ACC112 (cell line): ENCODE results near the gene SIPA1L2.

ENCODE experiments used
- H2AFZ ChIP-seq: fragments of 200-600 bp; sonication (generic); one replicate; pipeline ENCODE4 v1.6.0; 2017; ENCODE audit warnings: antibody characterized with exemption, low read length; ENCODE audit not compliant: unreplicated experiment
- H3K27ac ChIP-seq: fragments of 200-600 bp; sonication (generic); 2 replicates; pipeline ENCODE4 v1.5.1; 2014; ENCODE audit warnings: low read depth, mild to moderate bottlenecking, antibody characterized with exemption, low read length, moderate library complexity
- H3K27me3 ChIP-seq: fragments of 200-600 bp; sonication (generic); 2 replicates; pipeline ENCODE4 v1.6.1; 2014; ENCODE audit warnings: mild to moderate bottlenecking, antibody characterized with exemption, low read length, moderate library complexity, mixed read lengths; ENCODE audit not compliant: insufficient read depth
- H3K36me3 ChIP-seq: fragments of 200-600 bp; sonication (generic); 2 replicates; pipeline ENCODE4 v1.6.1; 2016; ENCODE audit warnings: mild to moderate bottlenecking, antibody characterized with exemption, low read length, moderate library complexity, mixed read lengths; ENCODE audit not compliant: insufficient read depth
- H3K4me1 ChIP-seq: fragments of 200-600 bp; sonication (generic); one replicate; pipeline ENCODE4 v1.6.1; 2016; ENCODE audit warnings: low read length, mixed read lengths; ENCODE audit not compliant: insufficient read depth, unreplicated experiment, control insufficient read depth
- H3K4me3 ChIP-seq: fragments of 200-600 bp; sonication (generic); 2 replicates; pipeline ENCODE4 v1.5.1; 2014; ENCODE audit warnings: mild to moderate bottlenecking, low read depth, low read length
- H3K79me2 ChIP-seq: fragments of 200-600 bp; sonication (generic); one replicate; pipeline ENCODE4 v1.6.0; 2016; ENCODE audit warnings: low read length; ENCODE audit not compliant: control insufficient read depth, unreplicated experiment, insufficient read depth

SIPA1L2 gene, protein sequence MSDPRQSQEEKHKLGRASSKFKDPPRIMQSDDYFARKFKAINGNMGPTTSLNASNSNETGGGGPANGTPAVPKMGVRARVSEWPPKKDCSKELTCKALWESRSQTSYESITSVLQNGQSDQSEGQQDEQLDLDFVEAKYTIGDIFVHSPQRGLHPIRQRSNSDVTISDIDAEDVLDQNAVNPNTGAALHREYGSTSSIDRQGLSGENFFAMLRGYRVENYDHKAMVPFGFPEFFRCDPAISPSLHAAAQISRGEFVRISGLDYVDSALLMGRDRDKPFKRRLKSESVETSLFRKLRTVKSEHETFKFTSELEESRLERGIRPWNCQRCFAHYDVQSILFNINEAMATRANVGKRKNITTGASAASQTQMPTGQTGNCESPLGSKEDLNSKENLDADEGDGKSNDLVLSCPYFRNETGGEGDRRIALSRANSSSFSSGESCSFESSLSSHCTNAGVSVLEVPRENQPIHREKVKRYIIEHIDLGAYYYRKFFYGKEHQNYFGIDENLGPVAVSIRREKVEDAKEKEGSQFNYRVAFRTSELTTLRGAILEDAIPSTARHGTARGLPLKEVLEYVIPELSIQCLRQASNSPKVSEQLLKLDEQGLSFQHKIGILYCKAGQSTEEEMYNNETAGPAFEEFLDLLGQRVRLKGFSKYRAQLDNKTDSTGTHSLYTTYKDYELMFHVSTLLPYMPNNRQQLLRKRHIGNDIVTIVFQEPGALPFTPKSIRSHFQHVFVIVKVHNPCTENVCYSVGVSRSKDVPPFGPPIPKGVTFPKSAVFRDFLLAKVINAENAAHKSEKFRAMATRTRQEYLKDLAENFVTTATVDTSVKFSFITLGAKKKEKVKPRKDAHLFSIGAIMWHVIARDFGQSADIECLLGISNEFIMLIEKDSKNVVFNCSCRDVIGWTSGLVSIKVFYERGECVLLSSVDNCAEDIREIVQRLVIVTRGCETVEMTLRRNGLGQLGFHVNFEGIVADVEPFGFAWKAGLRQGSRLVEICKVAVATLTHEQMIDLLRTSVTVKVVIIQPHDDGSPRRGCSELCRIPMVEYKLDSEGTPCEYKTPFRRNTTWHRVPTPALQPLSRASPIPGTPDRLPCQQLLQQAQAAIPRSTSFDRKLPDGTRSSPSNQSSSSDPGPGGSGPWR (N-terminal part only)

DNA sequence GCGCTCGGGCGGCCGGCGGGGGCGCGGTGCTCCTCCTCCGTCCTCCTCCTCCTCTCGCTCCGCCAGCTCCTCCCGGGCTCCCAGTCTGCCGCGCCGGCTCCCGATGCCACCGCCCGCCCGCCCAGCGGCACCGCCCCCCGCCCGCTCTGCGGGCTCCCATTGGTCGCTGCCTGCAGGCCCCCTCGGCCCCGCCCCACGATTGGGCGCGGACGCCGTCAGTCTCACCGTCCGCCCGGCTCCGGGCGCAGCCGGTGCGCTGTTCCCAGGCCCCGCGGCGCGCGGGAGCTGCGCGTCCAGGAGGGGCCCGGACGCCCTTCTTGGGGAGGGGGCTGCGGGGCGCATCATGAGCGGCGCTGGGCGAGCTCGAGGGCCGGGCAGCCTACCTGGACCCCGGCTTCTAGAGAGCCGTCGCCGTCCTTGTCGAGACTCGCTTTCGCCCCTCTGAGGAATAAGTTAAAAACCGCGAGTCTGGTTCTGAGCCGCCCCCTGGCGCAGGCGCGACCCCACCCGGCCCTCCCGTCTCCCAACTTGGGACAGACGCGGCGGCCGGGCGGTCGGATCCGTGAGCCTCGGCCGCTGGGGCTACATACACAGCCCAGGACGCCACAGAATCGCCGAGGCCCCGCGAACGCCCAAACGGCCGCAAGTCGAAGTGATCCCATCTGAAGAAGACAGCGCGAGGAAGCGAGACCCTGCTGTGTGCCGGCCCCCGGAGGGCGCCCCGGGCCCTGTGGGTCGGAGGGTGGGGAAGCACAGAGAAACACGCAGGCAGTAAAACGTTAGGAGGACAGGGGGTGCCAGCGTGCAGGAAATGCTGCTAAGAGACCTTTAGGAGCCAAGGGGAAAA is at the start of gene SIPA1L2:
Gene SIPA1L2 (minus strand): TSS at position 87 of the 847 bp plus-strand sequence. CDS start 114,794 bp downstream, outside the sequence.
- H3K79me2 ChIP-seq = peaks cover 3% of the 10 kb centered on the region
- no peaks in the 10 kb centered on the region for H3K36me3 ChIP-seq
- H3K27ac ChIP-seq = no peak within 1 kb of the TSS
- H2AFZ ChIP-seq = peak within 1 kb of the TSS; percentile 68
- no peaks in the 10 kb centered on the region; the same call in 1 of the 2 replicates for H3K27me3 ChIP-seq
- H3K4me3 ChIP-seq = peak within 1 kb of the TSS; percentile 77
- peaks cover 7% of the 10 kb centered on the region for H3K4me1 ChIP-seq

DNA sequence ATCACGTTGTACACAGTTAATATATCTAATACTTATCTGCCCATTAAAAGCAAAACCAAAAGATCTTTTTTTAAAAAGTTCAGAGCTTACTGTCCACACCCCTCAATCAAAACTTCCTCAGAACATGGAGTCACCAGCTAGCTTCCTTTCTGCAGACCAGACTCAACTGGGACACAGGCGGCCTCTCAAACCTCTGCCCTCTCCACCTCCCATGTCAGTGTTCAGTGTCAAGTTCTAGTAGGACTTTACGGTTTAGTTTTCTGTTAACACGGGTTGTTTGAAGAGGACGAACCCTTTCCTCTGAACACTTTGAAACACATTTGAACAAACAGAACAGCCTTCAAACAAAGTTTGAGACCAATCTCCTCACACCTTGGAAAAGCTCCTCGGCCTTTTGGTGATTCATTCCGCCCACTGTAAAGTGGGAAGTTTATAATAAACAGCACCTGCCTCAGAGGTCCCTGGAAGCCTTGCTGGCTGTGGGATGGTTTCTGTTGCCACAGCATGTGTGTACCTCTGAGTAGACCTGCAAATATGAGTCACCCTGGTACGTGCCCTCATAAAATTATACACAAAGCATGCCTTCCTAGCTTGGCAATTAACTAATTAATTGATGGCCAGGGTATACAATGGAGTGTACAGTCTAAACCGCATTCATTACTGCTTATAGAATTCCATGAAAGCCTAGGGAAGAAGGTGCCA is 48.4 kb upstream of the SIPA1L2 start:
- Histone ChIP-seq H3K4me1 (no peaks in the 10 kb centered on the region), H3K4me3 (no peak overlapping the region), H3K79me2 (no peaks in the 10 kb centered on the region), H2AFZ (no peak overlapping the region), H3K27ac (no peak overlapping the region), H3K27me3 (no peaks in the 10 kb centered on the region; the same call in 1 of the 2 replicates), H3K36me3 (no peaks in the 10 kb centered on the region)

DNA sequence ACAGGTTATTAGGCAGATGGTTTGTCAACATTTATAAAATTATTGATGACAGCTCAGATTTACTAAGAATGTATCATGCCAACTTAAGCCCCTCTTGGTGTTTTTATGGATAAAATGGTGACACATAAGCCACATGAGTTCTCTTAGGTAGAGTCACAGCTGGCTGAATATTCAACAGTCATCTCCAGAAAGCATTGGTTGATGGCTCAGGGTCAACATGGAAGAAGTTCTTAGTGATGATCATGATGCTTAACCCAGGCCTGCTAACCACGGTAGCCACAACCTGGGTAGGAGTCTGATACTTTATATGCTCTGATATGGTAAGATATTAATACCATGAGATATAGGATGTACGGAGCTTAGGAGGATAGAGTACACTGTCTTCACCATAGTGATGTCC is 46.4 kb upstream of the SIPA1L2 start:
- no peak overlapping the region for H3K27ac ChIP-seq
- no peaks in the 10 kb centered on the region; the same call in 1 of the 2 replicates for H3K27me3 ChIP-seq
- no peak overlapping the region for H2AFZ ChIP-seq
- no peak overlapping the region for H3K4me3 ChIP-seq
- H3K79me2 ChIP-seq = no peaks in the 10 kb centered on the region
- no peaks in the 10 kb centered on the region for H3K4me1 ChIP-seq
- H3K36me3 ChIP-seq = no peaks in the 10 kb centered on the region

DNA sequence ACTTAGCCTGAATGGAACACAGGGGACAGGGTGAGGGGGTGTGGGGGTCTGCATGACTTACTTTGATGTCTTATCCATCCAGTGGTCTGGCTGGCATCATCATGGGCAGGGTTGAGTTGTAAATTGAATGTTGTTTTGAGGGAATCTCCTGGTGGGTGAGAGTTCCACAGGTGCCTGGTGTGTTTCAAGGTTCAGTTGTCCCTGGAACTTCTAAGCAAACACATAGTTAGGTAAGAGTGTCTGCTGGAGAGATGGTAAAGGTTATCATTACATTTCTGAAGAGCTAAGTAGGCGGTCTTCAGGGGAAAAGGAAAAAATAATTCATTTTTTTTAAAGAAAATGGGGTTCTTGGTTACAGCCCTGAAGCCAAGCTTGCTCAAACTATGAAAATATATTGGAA is 46.0 kb upstream of the SIPA1L2 start:
- Histone ChIP-seq H3K27me3 (no peaks in the 10 kb centered on the region; the same call in 1 of the 2 replicates), H3K36me3 (no peaks in the 10 kb centered on the region), H2AFZ (no peak overlapping the region), H3K79me2 (no peaks in the 10 kb centered on the region), H3K27ac (no peak overlapping the region), H3K4me3 (no peak overlapping the region), H3K4me1 (no peaks in the 10 kb centered on the region)

DNA sequence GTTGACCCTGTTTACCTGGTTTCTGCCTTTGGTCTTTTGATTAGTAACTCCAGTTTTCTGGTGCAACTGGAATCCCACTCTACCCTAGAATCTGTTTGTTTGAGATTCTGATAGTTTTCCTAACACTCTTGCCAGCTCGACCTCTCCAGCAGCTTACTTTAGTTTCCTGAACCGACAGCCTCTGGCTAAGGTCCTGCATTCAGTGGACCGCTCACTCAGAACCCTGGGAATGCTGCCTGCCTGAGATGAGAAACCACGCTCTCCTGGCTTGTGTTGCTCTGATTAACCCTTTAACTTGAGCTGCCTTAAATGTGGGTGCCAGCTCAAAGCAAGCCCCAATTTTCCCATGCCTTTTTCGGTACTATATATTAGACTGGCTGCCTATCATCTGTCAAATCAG is 45.3 kb upstream of the SIPA1L2 start:
- Histone ChIP-seq H3K27ac (no peak overlapping the region), H3K4me1 (no peaks in the 10 kb centered on the region), H3K79me2 (no peaks in the 10 kb centered on the region), H3K36me3 (no peaks in the 10 kb centered on the region), H3K4me3 (no peak overlapping the region), H2AFZ (no peak overlapping the region), H3K27me3 (no peaks in the 10 kb centered on the region)

DNA sequence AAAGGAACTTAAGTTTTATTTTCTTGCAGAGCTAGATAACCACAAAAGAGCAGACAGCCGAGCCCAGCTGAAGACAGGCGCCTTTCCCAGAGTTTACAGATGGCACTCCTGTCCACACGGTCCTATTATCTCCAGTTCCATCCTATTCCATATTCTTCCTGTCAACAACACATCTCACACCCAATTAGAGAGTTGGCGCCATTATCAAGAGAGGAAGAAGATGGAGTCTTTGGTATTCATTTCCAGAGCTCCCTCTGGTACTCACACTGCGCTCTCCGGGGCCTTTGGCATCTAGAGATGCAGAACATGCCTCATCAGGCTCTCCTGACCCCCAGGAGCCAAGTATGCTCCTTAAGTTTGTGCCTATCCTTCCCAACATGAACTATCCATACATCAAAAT is 43.3 kb upstream of the SIPA1L2 start:
- H3K36me3 ChIP-seq = no peaks in the 10 kb centered on the region
- no peak overlapping the region for H2AFZ ChIP-seq

DNA sequence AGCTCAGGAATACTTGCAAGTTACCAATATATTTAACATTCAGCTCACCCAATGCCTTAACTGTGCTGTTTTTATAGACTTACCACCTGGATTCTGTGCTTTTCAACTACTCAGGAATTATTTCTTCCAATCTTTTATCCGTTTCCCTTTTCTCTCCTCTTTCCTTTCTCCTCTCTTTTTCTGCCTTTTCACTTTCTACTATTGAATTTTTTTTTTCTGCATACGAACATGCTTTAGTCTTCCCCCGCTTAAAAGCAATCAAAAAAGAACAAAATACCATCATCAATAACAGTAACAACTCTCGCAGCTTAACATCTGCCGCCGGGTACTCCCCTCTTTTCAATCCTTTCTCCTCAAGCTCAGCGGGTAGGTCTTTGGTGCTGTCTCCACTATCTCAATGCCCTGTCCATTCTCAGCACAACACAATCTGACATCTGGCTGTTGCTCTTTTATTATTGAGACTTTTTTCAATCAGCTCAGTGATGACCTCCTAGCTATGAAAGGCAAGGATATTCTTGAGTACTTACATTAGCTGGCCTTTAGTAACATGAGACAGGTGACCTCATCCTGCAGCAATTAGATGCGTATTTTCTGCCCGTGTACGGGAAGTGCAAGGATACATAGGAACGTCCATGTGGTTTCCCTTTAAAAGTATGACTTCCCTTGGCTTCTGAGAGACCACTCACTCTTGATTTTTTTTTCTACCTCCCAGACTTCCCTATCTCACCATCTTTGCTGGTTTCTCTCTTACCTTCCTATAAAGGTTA is 40.2 kb upstream of the SIPA1L2 start:
- Histone ChIP-seq H3K27me3 (no peaks in the 10 kb centered on the region), H2AFZ (no peak overlapping the region), H3K79me2 (no peaks in the 10 kb centered on the region), H3K4me1 (peaks cover 6% of the 10 kb centered on the region), H3K27ac (no peak overlapping the region), H3K4me3 (no peak overlapping the region), H3K36me3 (no peaks in the 10 kb centered on the region)

More for the DNA sequence above, 43.3 kb upstream of the SIPA1L2 start:
- no peaks in the 10 kb centered on the region for H3K27me3 ChIP-seq
- H3K4me3 ChIP-seq = no peak overlapping the region
- H3K79me2 ChIP-seq = no peaks in the 10 kb centered on the region
- no peaks in the 10 kb centered on the region for H3K4me1 ChIP-seq
- H3K27ac ChIP-seq = no peak overlapping the region

DNA sequence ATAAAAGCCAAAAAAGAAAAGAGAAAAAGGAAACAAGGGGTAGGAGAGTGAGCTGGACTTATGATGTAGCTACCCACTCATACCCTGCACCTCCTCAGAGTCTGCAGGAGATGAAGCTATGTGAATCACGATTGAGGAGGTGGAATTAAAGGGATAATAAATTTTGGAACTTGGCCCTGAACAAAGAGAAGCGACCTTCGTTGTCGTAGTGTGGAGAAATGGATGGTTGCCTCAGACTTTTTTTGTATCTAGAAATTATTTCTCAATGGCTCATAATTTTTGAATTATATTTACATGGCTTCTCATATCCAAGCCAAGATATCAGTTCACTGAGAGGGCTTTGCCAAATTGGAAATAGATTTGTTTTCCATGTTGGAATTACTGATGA is 37.8 kb upstream of the SIPA1L2 start:
- H3K36me3 ChIP-seq = no peaks in the 10 kb centered on the region
- peak overlapping the region; percentile 92 for H2AFZ ChIP-seq
- no peaks in the 10 kb centered on the region for H3K79me2 ChIP-seq
- peak overlapping the region; percentile 69 for H3K4me3 ChIP-seq
- H3K4me1 ChIP-seq = peaks cover 6% of the 10 kb centered on the region
- no peaks in the 10 kb centered on the region for H3K27me3 ChIP-seq
- peak overlapping the region; percentile 8; the same call in 1 of the 2 replicates for H3K27ac ChIP-seq
